ENCODE data around the gene TAF5L. TPM values are rescaled to one million over a fixed set of nuclear protein-coding genes. Genes with fewer than 3 reads are reported as not detected.

Gene TAF5L
- 12.9 and 17.6 TPM in 2 replicates for total RNA-seq (2014; rRNA removed; shearing (Covaris generic))
- polyA plus RNA-seq (2016; fragmentation: Nextera tagmentation; extraction: Ambion mirVana) = 4.5 and 5.6 TPM in 2 replicates
- long read RNA-seq, partial matches to known transcripts = 0 of 3 reads
- long read RNA-seq, other reads (novel, unspliced or antisense) = 3 of 3 reads

DNA sequence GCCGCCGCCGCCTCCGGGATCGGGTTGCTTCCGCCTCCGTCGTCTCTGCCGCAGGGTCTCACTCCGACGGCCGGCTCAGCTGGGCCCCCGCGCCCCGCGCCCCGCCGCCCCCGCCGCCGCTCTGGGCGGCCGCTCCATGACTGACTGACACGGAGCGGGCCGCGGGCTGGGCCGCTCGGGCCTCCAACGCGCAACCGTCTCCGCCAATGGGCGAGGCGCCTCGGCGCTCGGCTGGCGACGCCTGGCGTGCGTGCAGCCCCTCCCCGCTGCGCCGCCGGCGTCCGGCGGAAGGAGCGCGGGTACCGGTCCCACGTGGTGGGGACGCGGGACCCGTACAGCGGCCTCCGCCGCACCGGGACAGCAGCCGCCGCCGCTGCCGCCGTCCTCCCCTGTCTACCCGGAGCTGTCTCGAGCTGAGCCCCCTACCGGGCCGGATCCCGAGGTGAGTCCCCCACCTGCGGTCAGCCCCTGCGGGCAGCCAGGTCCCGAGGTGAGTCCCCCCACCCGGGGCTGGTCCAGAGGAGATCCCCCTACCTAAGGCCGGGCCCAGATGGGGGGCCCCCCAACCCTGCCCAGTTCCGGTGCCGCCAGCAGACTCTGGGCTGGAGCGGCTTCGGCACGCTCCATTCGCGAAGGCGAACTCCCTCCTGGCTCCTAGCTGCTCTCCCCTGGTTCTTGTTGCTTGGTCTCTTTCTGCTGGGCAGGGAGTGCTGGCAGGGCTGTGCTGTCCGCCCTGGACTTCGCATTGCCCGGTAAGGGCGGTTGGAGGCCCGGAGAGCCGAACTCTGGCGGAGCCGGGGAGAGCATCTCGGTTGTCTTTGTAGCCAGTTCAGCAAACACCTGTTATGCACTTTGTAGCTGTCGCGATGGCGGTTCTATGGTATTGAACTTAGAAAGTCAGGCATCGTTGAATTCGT lies at the start of gene TAF5L, which contains the start of gene URB2:
TAF5L (minus strand) TSS at position 208 of the 917 bp plus-strand sequence. CDS start 11,640 bp downstream, outside the sequence.
URB2 (plus strand) TSS at position 333 of the 917 bp plus-strand sequence. CDS start 1,387 bp downstream, outside the sequence.
- Histone ChIP-seq H2AFZ (peak within 1 kb of the TSS; percentile 96), H3F3A (replicated peaks; ENCODE audit: low read depth) (0 out of 2 replicates have a peak, but pooled peaks cover 8% of the 10 kb centered on the region), H3K79me2 (replicated peaks; ENCODE audit: insufficient read depth) (peaks cover 91% of the 10 kb centered on the region), H3K4me2 (peak within 1 kb of the TSS; percentile 95), H3K4me3 (peak within 1 kb of the TSS; percentile 100), H3K4me1 (ENCODE audit: insufficient read depth) (peaks cover 20% of the 10 kb centered on the region), H3K27me3 (ENCODE audit: insufficient read depth) (no peaks in the 10 kb centered on the region), H3K9me2 (ENCODE audit: insufficient read depth) (no peaks in the 10 kb centered on the region), H3K27ac (ENCODE audit: low read depth) (peak within 1 kb of the TSS; percentile 88), H3K36me3 (ENCODE audit: insufficient read depth) (peaks cover 4% of the 10 kb centered on the region; the same call in 1 of the 2 replicates), H4K20me1 (replicated peaks; ENCODE audit: insufficient read depth) (peaks cover 51% of the 10 kb centered on the region)
- H3K4me1 Mint-ChIP-seq = peaks cover 22% of the 10 kb centered on the region
- H3K27ac Mint-ChIP-seq = peak within 1 kb of the TSS; percentile 92
- H3K9me3 Mint-ChIP-seq = no peaks in the 10 kb centered on the region
- peaks cover 30% of the 10 kb centered on the region for H3K36me3 Mint-ChIP-seq (ENCODE audit: low read depth)
- peak within 1 kb of the TSS; percentile 99 for H3K4me3 Mint-ChIP-seq
- TF ChIP-seq ZNF114 (CRISPR knock-in tag; IDR thresholded peaks at IDR 0.05) (no peak), EZH2phosphoT487 (IDR thresholded peaks at IDR 0.05; ENCODE audit: unreplicated experiment) (no peak), NANOG (IDR thresholded peaks at IDR 0.05; ENCODE audit: borderline replicate concordance) (no peak), CREB1 (CRISPR knock-in tag; IDR thresholded peaks at IDR 0.05; ENCODE audit: low read depth) (peak; percentile 76), POLR2AphosphoS5 (IDR thresholded peaks at IDR 0.05; ENCODE audit: low read depth) (peak; percentile 72), REST (IDR thresholded peaks at IDR 0.05; ENCODE audit: unreplicated experiment) (no peak)
- TF ChIP-seq, protein P1, sequence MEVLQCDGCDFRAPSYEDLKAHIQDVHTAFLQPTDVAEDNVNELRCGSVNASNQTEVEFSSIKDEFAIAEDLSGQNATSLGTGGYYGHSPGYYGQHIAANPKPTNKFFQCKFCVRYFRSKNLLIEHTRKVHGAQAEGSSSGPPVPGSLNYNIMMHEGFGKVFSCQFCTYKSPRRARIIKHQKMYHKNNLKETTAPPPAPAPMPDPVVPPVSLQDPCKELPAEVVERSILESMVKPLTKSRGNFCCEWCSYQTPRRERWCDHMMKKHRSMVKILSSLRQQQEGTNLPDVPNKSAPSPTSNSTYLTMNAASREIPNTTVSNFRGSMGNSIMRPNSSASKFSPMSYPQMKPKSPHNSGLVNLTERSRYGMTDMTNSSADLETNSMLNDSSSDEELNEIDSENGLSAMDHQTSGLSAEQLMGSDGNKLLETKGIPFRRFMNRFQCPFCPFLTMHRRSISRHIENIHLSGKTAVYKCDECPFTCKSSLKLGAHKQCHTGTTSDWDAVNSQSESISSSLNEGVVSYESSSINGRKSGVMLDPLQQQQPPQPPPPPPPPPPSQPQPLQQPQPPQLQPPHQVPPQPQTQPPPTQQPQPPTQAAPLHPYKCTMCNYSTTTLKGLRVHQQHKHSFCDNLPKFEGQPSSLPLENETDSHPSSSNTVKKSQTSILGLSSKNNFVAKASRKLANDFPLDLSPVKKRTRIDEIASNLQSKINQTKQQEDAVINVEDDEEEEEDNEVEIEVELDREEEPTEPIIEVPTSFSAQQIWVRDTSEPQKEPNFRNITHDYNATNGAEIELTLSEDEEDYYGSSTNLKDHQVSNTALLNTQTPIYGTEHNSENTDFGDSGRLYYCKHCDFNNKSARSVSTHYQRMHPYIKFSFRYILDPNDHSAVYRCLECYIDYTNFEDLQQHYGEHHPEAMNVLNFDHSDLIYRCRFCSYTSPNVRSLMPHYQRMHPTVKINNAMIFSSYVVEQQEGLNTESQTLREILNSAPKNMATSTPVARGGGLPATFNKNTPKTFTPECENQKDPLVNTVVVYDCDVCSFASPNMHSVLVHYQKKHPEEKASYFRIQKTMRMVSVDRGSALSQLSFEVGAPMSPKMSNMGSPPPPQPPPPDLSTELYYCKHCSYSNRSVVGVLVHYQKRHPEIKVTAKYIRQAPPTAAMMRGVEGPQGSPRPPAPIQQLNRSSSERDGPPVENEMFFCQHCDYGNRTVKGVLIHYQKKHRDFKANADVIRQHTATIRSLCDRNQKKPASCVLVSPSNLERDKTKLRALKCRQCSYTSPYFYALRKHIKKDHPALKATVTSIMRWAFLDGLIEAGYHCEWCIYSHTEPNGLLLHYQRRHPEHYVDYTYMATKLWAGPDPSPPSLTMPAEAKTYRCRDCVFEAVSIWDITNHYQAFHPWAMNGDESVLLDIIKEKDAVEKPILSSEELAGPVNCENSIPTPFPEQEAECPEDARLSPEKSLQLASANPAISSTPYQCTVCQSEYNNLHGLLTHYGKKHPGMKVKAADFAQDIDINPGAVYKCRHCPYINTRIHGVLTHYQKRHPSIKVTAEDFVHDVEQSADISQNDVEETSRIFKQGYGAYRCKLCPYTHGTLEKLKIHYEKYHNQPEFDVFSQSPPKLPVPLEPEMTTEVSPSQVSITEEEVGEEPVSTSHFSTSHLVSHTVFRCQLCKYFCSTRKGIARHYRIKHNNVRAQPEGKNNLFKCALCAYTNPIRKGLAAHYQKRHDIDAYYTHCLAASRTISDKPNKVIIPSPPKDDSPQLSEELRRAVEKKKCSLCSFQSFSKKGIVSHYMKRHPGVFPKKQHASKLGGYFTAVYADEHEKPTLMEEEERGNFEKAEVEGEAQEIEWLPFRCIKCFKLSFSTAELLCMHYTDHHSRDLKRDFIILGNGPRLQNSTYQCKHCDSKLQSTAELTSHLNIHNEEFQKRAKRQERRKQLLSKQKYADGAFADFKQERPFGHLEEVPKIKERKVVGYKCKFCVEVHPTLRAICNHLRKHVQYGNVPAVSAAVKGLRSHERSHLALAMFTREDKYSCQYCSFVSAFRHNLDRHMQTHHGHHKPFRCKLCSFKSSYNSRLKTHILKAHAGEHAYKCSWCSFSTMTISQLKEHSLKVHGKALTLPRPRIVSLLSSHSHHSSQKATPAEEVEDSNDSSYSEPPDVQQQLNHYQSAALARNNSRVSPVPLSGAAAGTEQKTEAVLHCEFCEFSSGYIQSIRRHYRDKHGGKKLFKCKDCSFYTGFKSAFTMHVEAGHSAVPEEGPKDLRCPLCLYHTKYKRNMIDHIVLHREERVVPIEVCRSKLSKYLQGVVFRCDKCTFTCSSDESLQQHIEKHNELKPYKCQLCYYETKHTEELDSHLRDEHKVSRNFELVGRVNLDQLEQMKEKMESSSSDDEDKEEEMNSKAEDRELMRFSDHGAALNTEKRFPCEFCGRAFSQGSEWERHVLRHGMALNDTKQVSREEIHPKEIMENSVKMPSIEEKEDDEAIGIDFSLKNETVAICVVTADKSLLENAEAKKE (CRISPR knock-in tag; IDR thresholded peaks at IDR 0.05) = no peak
- TF ChIP-seq, protein P2, sequence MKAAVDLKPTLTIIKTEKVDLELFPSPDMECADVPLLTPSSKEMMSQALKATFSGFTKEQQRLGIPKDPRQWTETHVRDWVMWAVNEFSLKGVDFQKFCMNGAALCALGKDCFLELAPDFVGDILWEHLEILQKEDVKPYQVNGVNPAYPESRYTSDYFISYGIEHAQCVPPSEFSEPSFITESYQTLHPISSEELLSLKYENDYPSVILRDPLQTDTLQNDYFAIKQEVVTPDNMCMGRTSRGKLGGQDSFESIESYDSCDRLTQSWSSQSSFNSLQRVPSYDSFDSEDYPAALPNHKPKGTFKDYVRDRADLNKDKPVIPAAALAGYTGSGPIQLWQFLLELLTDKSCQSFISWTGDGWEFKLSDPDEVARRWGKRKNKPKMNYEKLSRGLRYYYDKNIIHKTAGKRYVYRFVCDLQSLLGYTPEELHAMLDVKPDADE (IDR thresholded peaks at IDR 0.05) = peak; percentile 76
- peak; percentile 93 for DNase-seq (ENCODE audit: low spot score)
- peak; percentile 89 for ATAC-seq
- H3K27me3 Mint-ChIP-seq (ENCODE audit: insufficient read depth, low read depth, poor library complexity) = peaks cover 14% of the 10 kb centered on the region

Data from GM23338 (cell line).